Measurements from ENCODE around the gene MYO1D.
"Not testable (repeated sequence)": the region's sequence is repeated elsewhere in the genome, so short reads cannot be mapped to it uniquely, and the experiment has no call there.

MYO1D gene

DNA sequence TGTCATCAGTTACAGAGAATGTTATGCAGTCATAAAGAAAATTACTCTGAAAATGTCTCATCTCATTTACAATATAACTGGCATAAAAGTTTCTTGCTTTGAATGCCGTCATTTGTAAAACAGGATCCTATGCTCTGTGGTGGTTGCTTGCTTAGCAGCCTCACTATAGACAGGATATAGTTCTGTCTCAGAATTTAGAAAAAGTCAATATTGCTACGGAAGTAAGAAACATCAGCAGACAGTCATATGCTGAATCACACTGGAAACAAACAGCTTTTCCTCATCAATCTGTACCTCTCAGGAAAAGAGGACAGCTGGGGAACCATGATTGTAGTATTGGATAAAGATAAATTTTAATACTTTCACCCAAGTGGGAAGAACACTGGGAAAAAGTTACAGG, 105.5 kb downstream of the MYO1D start:
- DNase-seq = no peak

DNA sequence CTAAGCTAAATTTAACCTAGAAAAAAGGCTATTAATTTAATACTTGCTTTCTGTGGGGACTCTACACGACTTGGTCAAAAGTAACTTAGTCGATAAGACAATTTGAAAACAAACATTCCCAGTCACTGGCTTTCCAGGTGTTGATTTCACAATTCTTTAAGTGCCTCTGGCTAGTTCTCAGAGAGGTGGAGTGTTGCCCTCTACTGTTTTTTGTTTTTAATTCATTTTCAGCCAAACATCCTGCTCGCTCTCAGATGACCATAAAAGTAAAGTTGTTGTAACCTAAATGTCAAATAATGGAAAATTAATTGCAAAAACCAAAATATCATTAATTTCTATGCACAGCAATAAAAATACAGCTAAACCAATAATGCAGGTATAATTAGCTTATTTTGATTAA, 107.1 kb downstream of the MYO1D start:
- DNase-seq = no peak

DNA sequence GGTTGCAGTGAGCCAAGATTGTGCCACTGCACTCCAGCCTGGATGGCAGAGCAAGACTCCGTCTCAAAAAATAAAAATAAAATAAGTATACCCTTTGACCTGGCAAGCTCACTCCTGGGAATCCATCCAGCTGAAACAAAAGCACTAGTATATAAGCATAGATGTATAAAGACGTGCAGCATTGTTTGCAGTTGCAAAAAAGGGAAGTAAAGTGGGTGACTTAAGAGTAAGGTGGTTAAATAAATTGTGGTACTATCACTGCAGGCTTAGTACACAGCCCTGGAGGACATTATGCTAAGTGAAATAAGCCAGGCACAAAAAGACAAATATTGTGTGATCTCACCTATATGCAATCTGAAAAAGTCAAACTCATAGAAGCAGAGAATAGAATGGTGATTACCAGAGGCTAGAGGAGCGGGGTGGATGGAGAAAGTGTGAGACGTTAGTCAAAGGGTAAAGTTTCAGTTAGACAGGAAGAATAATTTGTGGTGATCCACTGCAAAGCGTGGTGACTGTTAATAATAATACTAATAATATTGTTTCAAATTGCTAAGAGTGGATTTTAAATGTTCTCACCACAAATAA, 113.0 kb downstream of the MYO1D start:
- no peak for DNase-seq

DNA sequence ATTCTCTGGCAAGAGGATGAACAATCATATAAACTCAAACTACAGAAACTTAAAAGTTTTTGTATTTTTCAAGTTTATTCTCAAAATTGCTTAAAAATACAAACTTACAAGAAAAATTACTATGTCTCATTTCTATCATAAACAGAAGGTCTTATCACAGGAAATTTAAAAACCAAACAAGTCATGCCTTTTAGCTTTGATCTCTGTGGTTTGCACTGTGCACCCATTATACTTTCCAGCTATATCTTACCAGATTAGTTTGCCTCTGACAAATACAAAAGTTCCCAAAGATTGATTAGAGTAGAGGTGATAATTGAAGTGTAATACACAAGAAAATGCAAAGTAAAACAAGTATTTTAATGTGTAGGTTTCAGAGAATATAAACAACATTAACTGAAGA, 117.4 kb downstream of the MYO1D start:
- DNase-seq = no peak

DNA sequence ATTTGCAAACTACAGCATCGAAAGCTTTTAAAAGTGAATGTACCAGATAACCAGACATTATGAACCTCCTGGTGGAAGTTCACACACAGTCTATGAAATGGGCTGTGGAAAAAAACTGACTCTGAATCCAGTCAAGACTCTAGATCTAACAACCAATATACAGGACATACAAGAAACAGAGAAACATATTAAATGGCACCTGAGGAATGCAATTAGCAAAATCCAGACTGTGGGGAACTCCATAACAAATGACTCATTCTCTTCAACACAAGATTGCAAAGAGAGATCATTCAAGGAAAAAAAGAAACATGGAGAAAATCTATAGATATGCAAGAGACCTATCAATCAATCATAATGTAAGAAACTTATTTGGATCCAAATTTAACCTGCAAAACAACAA, 119.0 kb downstream of the MYO1D start:
- no peak for DNase-seq

DNA sequence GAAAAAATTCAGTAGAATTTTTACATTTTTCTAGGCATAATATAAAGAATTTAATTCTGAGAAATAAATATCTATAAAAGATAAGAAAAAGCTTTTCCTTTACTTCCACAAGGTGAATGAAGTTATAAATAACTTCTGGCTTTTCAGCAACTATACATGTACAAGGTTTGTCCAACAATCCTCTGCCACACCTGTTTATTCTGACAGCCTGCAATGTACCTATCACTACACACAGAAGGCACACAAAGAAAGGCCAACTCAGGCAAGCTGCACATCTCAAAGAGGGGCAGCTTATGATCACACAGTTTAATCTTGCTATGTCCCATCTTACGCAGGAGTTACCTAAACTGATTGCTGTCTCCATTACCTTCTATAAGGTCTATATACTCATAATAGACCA, 120.2 kb downstream of the MYO1D start:
- no peak for DNase-seq

DNA sequence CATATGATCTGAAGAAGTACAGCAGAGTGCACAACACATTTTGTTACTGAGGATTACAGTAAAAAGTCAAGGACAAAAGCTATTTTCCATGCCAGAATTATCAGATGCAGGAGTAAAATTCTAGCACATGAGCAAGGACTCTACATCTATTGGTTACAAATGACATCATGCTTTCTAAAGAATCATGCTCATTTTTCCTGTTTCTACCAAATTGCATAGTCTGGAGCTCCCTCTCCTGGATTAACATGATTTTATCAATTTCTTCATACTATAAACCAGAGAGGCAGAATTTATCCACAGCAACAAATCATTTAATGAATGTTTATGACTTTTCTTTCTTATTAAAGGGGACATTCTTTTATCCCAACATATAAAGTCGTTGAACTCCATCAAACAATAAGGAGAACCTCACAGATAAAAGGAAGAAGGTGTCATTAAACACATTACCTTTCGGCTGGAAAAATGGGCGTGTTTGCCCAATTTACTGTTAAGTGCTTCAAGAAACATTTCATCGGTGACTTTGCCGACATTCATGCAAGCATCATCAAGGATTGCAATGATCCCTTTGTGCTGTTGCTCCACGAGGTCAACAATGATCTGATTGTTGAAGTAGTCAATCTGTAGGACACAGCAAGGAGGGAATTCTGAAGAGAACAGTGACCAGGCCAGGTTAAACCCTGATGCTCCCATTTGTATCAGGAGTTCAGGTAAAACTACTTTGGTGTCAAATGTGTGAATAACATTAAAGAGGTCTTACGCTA, 121.7 kb downstream of the MYO1D start:
- DNase-seq = no peak

DNA sequence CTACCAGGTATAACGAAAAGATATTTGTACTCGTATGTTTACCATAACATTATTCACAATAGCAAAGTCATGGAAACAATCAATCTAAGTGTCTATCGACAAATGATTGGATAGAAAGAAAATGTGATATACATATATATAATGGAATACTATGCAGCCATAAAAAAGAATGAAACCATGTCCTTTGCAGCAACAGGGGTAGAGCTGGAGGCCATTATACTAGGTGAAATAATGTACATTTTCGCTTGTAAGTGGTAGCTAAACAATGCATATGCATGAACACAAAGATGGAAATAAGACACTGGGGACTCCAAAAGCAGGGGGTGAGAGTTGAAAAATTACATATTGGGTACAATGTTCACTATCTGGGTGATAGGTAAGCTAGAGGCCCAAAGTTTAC, 124.0 kb downstream of the MYO1D start:
- DNase-seq = no peak

DNA sequence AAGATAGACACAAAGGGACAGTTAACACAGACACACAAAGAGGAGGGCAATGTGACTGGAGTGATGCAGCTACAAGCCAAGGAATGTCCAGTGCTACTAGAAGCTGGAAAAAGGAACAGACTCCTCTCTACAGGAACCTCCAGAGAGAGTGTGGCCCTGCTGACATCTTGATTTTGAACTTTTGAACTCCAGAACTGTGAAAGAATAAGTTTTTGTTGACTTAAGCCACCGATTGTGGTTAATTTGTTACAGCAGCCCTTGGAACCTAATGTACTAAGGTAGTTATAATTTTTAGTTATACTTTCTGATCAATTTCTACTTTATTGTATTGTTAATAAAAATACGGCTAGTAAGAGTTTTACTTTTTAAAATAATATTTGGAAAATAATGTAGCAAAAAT, 129.1 kb downstream of the MYO1D start:
- DNase-seq = no peak

DNA sequence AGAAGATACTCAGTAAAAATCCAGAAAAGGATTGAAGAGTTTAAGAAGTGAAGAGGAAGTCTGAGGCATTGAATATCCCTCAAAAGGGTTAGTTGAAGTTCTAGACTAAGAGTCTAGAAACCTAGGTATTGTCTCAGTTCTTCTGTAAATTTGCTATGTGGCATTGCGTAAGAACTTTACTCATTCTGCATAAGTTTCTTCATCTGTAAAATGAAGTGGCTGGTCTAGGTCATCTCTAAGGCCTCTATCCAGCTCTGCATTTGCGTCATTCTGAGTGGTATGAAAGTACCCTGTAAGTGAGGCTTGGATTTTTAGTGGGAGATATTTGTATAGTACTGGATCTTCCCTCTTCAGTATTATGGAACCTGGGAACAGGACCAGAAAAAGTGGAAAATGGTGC, 130.2 kb downstream of the MYO1D start:
- DNase-seq = no peak

DNA sequence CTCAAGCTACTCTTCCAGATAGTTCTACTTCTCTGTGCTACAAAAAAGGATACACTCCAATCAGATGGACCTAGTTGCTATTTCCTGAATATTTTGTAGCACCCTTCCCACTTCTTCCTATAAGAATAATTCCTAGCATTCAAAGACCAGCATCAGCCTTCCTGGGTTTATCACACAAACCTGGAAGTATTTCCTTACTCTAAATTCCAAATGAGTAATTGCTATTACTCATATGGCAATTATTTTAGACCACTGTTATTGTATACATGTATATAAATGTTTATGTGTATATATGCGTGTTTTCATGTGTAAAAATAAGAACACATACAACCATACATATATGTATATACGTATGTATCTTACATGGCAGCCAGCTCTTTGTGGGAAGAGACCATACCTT, 130.6 kb downstream of the MYO1D start:
- no peak for DNase-seq

DNA sequence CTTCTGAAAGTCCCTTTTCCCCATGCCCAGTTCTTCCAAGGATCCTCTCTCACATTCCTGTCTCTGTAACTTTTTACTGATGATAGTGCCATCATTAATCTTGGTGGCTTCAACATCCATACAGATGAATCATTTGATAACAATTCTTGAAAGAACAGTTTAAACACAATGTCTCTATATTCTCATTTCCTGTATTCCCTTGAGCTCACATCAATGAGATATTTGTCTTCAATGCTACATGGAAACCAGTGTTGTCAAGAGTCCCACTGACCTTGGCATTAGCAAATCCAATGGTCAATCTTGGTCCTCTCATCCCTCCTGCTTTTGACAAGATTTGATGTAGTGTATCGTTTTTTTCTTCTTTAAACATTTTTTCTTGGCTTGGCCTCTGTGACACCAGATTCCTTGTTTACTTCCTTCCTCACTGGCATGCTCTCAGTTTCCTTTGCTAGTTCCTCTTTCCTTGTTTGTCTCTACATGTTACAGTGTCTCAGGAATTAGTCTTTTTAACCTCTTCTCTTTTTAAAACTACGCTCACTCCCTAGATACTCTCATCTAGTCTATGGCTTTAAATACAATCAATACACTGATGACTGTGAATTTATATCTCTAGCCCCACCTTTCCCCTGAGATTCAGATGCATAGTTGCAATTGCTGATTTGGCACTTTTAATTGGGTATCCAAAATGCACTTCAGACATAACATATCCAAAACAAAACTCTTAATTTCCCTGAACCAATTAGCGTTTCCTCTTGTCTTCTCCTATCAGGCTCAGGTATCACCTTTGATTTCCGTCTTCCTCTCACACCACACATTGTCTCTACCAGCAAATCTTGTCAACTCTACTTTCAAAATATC, 134.0 kb downstream of the MYO1D start:
- DNase-seq = no peak

DNA sequence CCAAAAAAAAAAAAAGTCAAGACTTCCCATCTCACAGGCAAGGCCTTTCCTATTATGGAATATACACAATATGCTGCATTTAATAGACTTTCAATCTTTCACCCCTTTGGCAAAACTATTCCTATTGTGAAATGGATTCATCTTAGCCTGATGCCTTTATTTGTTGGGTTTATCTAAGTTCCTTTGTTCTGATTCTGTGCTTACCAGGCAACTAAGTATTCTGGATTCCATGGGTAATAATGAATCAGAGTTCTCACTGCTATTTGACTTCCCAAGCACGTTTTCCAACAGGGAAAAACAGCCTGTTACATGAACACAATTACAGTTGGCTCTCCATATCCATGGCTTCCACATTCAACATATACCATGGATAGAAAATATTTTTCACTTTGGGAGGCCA, 135.5 kb downstream of the MYO1D start:
- no peak for DNase-seq

DNA sequence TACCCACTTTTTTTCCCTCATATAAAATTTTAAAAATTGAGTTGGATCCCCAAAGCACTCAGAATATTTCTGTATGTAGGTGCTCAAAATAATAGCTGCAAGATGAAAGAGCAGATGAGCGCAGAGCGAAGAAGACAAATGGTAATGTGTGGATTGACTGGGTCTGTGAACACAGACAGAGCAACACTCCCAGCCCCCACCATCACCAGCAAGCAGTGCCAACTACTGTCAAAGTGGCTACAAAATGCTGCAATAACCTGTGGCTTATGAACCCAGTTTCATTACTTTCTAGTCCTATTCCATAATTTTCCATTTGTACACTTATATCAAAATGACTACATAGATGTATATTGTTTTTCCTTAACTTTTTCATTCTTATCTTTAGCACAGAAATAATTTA, 137.2 kb downstream of the MYO1D start:
- DNase-seq = no peak

DNA sequence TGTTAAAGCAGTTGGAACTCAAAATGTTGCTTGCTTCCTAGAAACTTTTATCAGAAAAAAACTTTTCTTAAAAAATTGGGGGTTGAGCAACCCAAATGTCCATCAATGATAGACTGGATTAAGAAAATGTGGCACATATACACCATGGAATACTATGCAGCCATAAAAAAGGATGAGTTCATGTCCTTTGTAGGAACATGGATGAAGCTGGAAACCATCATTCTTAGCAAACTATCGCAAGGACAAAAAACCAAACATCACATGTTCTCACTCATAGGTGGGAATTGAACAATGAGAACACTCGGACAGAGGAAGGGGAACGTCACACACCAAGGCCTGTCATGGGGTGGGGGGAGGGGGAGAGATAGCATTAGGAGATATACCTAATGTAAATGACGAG, 137.8 kb downstream of the MYO1D start:
- DNase-seq = not testable (repeated sequence)

DNA sequence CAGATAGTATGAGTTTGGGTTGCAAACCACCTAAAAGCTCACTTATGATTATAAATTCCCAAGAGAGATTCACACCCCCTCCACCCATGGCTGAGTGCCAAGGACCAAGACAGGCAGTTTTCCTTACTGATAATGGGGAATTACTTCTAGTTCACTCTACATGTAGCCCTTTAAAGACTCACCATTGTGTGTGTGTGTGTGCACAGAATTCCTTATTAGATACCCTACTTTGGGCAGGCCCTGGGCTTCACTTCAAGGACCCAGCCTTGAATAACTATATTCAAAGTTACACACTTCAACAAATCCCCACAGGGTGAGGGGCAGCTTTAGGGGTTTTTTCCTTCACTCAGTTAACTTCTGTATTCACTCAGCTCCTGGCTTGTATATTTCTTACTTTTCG, 143.5 kb downstream of the MYO1D start:
- DNase-seq = no peak

DNA sequence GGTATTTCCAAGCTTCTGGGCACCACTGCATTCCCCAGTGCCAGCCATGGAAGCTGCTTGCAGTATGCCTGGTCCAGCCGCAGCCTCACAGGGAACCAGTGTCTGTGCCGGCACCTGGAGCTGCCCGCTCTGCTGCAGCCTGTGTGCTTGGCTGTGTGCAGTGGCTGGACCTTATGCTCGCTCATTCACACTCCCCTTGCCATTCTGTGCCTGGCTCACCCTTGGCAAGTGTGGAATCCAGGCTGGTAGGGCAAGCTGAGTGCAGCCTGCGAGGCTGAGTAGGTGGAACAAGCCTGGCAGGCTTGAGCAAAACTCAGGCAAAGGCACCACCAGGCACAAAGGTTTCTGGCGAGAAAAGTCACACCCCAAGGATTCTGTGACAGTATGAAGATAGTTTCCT, 144.0 kb downstream of the MYO1D start:
- no peak for DNase-seq

DNA sequence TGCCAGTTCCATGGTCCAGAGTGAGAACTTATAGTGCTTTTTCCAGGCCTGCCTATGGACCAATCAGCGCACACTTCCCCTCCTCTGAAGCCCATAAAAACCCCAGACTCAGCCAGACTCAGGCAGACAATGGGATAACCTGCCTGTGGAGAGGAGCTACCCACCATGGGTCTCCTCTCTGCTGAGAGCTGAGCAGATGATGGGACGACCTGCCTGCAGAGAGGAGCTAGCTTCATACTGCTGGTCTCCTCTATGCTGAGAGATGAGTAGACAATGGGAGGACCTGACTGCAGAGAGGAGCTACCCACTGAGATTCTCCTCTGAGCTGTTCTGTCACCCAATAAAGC, 144.7 kb downstream of the MYO1D start:
- no peak for DNase-seq

DNA sequence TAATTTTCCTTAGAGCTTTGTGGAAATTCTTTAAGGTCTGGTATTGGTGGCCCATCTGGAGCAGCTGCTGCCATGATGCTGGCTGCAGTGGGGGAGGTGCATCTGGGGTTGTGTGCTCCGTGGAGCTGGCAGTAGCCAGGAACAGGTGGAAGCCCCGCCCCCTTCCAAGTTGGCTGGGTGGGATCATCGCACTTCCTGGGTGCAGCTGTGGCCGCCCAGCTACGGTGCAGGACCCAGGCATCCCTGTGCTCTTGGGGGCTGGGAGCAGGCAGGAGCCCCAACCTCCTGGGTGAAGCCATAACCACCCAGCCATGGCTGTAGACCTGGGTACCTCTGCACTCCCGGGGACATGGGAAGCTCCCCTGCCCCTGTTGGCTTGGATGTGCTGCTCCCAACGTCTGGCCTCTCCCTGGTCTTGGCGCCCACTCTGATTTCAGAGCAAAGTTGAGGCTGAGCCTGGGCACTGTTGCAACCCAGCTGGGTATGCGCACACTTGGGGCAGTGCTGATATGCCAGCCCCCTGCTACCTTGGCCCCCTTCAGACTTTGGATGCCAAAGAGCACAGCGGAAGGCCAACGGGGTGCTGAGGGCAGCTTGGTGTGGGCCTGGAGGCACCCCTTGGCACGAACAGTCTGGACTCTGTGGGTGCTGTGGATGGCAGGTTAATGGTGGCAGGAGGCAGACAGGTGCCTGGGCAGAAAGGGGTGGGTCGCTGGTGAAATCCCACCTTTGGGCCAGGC, 145.2 kb downstream of the MYO1D start:
- no peak for DNase-seq

DNA sequence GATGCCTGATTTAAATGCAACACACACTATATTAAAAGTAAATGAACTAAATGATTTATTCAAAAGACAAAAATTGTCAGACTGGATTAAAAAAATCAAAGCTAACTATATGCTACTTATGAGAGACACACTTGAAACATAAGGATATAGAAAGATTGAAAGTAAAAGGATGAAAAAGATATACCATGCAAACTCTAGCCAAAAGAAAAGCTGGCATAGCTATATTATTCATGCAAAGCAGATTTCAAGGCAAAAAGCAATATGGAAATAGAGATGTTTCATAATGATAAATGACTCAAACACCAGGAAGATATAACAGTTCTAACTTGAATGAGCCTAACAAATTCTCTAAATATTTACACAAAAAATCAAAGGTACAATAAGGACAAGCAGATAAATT, 149.2 kb downstream of the MYO1D start:
- no peak for DNase-seq

DNA sequence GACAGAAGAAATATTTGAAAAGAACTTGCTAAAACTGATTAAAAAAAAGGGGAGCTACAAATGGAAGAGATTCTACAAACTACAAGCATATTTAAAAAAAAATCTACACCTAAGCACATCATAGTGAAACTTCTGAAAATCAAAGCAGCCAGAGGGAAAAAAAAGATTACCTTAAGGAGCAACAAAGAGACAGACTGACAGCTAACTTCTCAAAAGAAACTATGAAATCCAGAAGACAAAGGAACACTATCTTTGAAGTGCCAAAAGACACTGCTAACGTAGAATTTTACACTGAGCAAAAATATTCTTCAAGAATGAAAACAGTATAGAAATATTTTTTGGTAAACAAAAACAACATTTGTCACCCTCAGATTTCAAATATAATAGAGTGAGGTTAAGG, 151.2 kb downstream of the MYO1D start:
- no peak for DNase-seq

DNA sequence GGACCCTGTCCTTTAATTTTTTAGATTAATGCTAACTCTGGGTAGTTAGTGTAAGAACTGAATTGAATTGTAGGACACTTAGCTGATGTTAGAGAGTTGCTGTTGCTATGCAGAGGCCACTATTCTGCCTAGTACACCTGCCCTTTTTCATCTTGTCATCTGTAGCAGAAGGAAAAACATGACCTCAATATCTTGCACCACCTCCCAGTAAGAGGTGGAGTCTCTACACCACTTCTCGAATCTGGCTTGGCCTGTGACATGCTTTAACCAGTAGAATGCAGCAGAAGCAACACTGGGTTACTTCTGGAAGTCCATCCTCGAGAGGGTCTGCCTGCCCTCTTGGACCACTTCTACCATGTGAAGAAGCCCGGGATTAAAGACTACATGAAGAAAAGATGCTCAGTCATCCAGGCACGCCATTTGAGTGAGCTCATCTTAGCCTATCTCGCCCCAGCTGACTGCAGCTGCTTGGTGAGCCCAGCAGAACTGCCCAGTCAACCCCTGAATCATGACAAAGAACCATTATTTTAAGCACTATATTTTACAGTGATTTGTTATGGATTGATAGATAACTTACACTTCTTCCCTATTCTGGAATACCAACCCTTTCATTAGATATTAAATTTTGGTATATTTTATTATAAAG, 153.5 kb downstream of the MYO1D start:
- DNase-seq = no peak

DNA sequence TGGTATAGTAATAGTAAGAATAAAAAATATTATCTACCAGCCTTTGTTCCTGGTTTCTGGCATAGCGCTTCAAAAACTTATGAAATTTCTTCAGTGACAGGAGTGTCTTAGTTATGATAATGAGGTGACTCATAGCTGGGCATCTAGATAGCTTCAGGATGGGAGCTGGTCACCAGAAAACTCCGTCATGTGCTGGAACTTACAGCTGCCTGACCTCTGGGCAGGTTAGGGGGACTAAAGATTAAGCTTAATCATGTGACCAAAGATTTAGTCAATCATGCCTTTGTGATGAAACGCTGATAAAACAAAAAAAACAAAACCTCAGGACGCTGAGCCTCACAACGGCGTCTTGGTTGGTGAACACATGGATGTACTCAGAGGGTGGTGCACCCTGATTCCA, 154.2 kb downstream of the MYO1D start:
- no peak for DNase-seq
